Stimulated activated CD4-positive, alpha-beta T cell treated with anti-CD3 and anti-CD28 coated beads, Interleukin-12 subunit alpha, Interleukin-12 subunit beta, amount 100 ng/mL, for 24 hours (primary cell): ENCODE results near the gene ZNF670.

Experiments
- DNase-seq, 2 experiments: peaks; one replicate each; pipeline ENCODE4 v3.0.0-alpha.2; 2020; ENCODE audit warnings: low read depth in 2 of 2

The ZNF670 gene

GRCh38 chr1:247103859-247104591 lies 25.4 kb upstream of the ZNF670 start, which contains the start of gene ZNF669:
TSS of gene ZNF669 (minus strand) at chr1:247104356. CDS start at chr1:247104199, 157 bp downstream.
- DNase-seq: peak; percentile 90 to 93

DNA sequence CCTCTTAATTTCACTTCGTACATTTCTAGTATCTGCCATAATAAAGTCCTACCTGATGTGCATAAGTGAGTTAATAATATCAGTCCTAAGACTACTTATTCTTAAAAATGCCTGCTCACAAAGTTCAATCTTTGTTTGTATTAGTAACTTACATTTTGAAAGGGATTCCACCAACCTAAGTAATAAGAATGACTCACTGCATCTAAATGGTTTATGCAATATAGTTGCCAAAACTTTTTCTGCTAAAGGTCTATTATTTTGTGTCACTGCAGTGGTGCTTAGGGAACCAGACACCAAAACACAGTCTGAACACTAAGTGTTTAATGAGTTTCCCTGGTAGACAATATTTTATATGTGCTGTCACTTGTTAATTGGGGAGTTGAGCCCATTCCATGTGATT lies 23.8 kb upstream of the ZNF670 start:
- no peak for DNase-seq

DNA sequence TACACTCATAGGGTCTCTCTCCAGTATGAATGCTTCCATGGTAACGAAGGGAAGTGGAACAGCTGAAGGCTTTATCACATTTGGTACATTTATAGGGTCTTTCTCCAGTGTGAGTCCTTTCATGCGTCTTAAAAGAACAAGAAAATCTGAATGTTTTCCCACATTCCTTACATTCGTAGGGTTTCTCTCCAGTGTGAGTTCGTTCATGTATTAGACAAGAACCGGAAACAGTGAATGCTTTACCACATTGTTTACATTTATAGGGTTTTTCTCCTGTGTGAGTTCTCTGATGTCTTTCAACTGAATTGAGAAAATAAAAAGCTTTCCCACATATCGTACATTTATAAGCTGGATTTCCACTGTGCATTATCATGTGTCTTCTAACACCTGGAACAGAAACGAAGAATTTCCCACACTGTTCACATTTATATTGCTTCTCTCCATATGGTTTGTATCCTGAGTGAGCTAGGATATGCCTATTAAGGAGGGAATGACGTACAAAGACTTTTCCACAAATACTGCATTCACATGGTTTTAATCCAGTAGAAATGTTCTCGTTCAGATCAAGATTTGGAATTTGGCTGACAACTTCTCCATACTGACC lies 22.2 kb upstream of the ZNF670 start:
- no peak for DNase-seq

- DNase-seq: no peak
Observed at GRCh38 chr1:247096958-247097357, 18.3 kb upstream of the ZNF670 start.

- no peak for DNase-seq
Observed at GRCh38 chr1:247096544-247096943, 17.9 kb upstream of the ZNF670 start.

DNA sequence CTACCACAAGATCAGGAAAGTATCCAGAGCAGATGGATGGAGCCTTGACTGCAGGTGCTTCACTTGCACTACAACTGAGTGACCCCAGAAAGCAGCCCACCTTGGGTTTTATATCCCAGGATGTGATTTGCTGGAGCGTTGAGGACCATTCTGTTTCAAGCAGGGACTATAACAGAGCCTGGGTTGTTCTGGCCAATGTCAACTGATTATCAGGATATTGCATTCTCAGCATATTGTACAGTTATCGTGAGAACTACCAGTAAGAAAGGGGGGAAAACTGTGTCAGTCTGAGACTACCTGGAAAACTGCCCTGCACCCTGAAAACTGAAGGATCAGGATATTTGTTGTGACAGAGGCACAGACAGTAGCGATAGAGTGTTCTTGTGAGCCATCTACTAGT lies 17.5 kb upstream of the ZNF670 start:
- DNase-seq: no peak

DNA sequence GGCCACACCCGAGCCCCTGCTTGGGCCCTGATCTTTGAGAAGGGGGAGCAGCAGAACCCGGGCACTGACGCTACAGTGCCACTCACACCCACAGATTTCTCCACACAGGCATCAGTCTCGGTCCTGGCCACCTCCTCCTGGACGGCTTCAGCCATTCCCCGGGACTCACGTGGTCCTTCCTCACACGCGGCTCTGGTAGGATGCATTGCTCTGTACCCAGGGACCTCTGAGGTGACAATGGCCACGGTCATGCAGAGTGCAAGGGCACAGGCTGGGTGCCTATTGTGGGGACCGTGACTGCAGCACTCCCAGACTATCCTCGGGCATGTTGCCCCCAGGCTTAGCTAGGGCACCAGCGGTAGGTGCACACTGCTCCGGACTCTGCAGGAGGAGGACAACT lies 11.8 kb upstream of the ZNF670 start:
- DNase-seq: no peak

DNA sequence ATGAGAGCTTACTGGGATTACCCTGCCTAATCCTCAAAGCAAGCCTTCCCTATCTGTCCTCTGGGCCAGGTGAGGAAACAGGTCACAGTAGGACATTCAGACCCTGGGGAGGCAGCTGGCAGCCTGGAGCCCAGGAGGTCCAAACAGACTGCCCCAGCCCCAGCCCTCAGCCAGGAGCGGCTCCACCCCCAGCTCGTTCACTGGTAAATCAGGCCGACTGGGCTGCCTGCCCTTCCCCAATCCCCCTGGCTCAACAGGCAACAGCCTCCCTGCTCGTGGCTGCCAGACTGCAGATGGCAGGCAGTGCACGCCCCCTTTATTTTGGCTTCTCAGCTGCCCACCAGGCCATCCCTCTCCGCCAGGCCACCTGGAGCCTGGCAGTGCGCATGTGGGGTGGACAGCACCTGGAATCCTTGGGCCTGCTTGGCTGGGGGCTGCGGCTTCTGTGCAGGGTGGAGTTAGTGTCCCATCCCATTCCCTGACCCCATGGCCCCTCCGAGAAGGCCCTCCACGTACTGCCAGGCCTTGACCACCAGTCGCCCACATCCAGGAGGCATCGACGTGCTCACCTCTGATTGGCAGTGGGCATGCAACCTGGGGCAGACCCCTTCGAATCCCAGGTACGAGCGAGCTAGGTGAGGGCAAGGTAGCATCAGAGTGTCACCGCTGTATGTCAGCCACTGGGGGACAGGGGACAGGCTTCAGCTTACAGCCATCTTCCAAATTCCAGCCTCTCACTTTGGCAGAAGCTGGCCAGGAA lies 11.2 kb upstream of the ZNF670 start:
- no peak for DNase-seq

DNA sequence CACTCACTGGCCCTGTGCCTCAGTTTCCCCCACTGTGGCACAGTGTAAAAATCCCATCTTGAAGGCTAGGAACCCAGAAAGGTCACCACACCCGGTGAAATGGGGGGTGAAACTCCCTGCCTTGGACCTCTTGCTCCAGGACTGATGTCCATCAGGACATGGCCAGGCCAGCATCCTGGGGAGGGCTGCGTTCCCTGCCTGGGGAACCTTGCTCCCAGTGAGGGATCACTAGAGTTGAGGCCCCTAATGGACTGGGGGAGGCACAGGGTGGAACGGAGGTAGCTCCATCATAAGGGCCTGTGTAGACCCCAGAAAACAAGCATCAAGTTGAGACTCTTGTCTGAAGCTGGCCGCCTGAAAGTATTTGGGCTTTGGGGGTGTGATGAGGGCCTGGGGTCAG lies 10.4 kb upstream of the ZNF670 start:
- no peak for DNase-seq

DNA sequence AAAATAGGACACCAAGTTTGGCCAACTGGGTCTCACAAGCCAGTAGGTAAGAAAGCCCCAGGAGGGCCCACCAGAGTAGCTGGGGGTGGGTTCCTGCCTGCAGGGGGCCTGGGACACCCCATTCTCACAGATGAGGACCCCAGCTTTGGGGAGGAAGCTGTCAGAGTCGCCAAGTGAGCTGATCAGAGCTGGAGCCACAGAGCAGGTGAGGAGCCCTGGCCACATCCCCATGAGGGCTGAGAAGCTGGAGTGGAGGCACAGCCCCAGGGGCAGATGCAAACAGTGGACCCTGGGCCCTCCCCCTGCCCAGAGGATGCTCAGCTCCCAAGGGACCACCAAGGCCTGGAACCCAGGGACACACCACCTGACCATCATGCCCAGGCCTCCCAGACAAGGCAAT lies 8.6 kb upstream of the ZNF670 start:
- DNase-seq: no peak

GRCh38 chr1:247085310-247085709 lies 6.7 kb upstream of the ZNF670 start:
- DNase-seq: no peak

DNA sequence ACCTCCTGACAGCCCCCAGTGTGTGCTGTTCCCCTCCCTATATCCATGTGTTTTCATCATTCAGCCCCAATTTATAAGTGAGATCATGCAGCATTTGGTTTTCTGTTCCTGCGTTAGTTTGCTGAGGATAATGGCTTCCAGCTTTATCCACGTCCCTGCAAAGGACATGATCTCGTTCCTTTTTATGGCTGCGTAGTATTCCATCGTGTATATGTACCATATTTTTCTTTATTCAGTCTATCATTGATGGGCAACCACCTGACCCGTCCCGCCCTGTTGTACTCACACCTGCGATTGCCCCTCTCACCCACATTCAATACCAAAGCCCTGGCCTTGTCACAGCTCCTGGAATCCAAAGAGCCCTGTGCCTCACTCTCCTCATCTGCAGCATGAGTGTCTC lies 6.2 kb upstream of the ZNF670 start:
- DNase-seq: no peak

GRCh38 chr1:247079141-247079874 lies 697 bp upstream of the ZNF670 start:
- DNase-seq: no peak

DNA sequence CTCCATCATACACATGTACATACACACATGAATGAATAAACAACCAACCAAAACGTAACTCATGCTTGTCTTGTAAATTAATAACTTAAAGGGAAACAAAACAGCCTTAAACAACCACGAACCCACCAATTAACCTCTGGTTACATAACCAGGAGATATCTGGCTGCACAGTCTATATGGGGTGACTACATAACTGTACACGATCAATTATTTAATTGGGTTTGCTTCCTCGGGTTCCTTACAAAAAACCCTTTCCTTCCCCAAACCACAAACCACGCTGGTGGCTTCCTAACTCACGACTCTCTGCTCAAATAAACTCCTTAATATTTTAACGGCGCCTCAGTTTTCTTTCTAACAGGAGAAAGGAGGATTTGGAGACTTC lies 744 bp downstream of the ZNF670 start:
- no peak for DNase-seq

GRCh38 chr1:247077213-247077612 lies 1.4 kb downstream of the ZNF670 start:
- no peak for DNase-seq

- DNase-seq: no peak
Observed at GRCh38 chr1:247070645-247071044, 8.0 kb downstream of the ZNF670 start.

GRCh38 chr1:247064304-247064703 lies 14.3 kb downstream of the ZNF670 start:
- no peak for DNase-seq

- DNase-seq: no peak
Observed at GRCh38 chr1:247060771-247061170, 17.8 kb downstream of the ZNF670 start.

GRCh38 chr1:247056071-247056470 lies 22.5 kb downstream of the ZNF670 start:
- no peak for DNase-seq

DNA sequence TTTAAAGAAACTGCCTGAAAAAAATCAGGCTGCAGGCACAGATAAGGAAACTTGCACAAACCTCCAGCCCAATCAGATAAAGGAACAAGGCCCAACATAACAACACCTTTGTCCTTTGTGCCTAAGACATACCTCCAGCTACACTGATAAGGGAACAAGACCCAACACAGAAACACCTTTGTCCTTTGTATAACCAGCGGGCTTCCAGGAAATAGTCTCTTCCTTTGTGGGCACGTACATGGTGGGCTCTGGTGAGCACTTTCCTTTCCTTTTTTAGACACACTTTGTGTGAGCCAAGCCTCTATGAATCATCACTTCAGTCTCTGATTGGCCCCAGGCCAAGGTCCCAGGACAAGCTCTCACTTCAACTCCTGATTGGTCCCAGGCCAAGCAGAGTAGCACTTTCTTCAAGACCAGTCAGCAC lies 23.6 kb downstream of the ZNF670 start:
- no peak for DNase-seq

GRCh38 chr1:247047702-247048101 lies 30.9 kb downstream of the ZNF670 start:
- DNase-seq: no peak

- DNase-seq: no peak
Observed at GRCh38 chr1:247047260-247047659, 31.4 kb downstream of the ZNF670 start.
